Loucy (cell line): Measurements from ENCODE around the gene CEP72.

ENCODE experiments used
- H2AFZ ChIP-seq: fragments of 200-600 bp; sonication (generic); 2 replicates; pipeline ENCODE4 v1.6.0; 2016; ENCODE audit warnings: antibody characterized with exemption, mild to moderate bottlenecking, low read length, moderate library complexity
- H3F3A ChIP-seq: fragments of 200-600 bp; 2 replicates; pipeline ENCODE4 v1.6.0; 2016; ENCODE audit warnings: antibody characterized with exemption, low read depth, mild to moderate bottlenecking
- H3K27me3 ChIP-seq: fragments of 200-600 bp; sonication (generic); 2 replicates; pipeline ENCODE4 v1.6.1; 2014; ENCODE audit warnings: low read length, mild to moderate bottlenecking; ENCODE audit not compliant: insufficient read depth, poor library complexity, severe bottlenecking
- H3K36me3 ChIP-seq: fragments of 200-600 bp; sonication (generic); 2 replicates; pipeline ENCODE4 v1.6.1; 2016; ENCODE audit warnings: low read length; ENCODE audit not compliant: insufficient read depth
- H3K4me1 ChIP-seq: fragments of 200-600 bp; sonication (generic); 2 replicates; pipeline ENCODE4 v1.5.1; 2014; ENCODE audit warnings: low read length, mild to moderate bottlenecking; ENCODE audit not compliant: insufficient read depth, poor library complexity, severe bottlenecking
- H3K4me2 ChIP-seq: fragments of 200-600 bp; sonication (generic); 2 replicates; pipeline ENCODE4 v1.6.0; 2014; ENCODE audit warnings: antibody characterized with exemption, low read length, low read depth, mild to moderate bottlenecking; ENCODE audit not compliant: poor library complexity, severe bottlenecking
- H3K4me3 ChIP-seq: fragments of 200-600 bp; sonication (generic); 2 replicates; pipeline ENCODE4 v1.5.1; 2014; ENCODE audit warnings: low read length, mild to moderate bottlenecking, mixed read lengths; ENCODE audit not compliant: poor library complexity, severe bottlenecking
- H3K79me2 ChIP-seq: fragments of 200-600 bp; sonication (generic); 2 replicates; pipeline ENCODE4 v1.6.1; 2014; ENCODE audit warnings: low read length; ENCODE audit not compliant: insufficient read depth
- H3K9ac ChIP-seq: fragments of 200-600 bp; sonication (generic); 2 replicates; pipeline ENCODE4 v1.6.0; 2014; ENCODE audit warnings: mild to moderate bottlenecking, low read depth, low read length, moderate library complexity; ENCODE audit not compliant: poor library complexity, severe bottlenecking
- H3K9me2 ChIP-seq: fragments of 200-600 bp; sonication (generic); replicated peaks from 2 replicates; pipeline ENCODE4 v1.6.1; 2016; ENCODE audit warnings: low read depth, low read length, mixed read lengths
- H3K9me3 ChIP-seq: fragments of 200-600 bp; sonication (generic); 2 replicates; pipeline ENCODE4 v1.6.1; 2014; ENCODE audit warnings: mild to moderate bottlenecking, antibody characterized with exemption, low read length, low read depth; ENCODE audit not compliant: insufficient read depth
- H4K20me1 ChIP-seq: fragments of 200-600 bp; sonication (generic); 2 replicates; pipeline ENCODE4 v1.6.0; 2014; ENCODE audit warnings: antibody characterized with exemption, low read length, mild to moderate bottlenecking; ENCODE audit not compliant: insufficient read depth, poor library complexity, severe bottlenecking
- EZH2phosphoT487 ChIP-seq: fragments of 200-600 bp; IDR thresholded peaks from 2 replicates; pipeline ENCODE4 v1.6.1; 2018; ENCODE audit warnings: antibody characterized with exemption, mild to moderate bottlenecking, moderate library complexity, borderline replicate concordance
- TF ChIP-seq, protein P1 (sequence below): fragments of 200-600 bp; sonication (generic); conservative IDR thresholded peaks from 2 replicates; pipeline ENCODE4 v1.5.1; 2014; ENCODE audit warnings: mild to moderate bottlenecking, antibody characterized with exemption, low read length

The CEP72 gene

DNA sequence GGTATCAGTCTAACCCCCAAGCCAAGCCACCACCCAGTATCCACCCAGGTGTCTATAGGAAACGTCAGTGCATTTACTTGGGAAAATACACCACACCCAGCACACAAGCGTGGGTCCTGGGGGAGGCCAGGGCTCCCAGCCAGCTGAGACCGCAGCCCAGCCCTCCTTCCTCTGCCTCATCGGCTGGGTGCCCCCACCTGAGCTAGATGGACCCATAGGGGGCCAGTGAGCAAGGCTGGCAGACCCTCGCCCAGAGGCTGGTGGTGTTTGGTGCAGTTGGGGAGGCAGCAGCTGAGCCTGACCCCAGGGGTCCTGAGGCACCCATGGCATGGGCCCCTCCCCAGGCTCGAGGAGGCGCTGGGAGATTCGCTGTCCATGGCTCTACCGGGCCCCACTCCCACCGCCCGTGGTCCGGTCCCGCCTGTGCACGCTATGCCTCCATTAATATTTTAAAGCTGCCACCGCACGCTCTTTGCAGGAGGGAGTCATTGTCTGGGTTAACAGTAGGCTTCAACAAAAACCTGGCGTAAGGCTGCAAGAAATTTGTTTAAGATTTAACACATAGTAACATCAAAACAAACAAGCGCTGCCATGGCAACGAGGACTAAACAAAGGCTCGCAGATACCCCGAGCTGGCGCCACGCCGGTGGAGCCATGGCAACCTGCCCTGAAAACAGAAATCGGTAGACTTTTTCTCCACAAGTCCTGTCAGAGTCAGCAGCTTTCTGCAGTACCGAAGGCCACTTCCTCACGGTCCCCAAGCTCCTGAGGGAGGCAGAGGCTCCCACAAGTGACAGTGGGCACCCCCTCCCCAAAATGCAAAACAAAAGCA lies 60.4 kb downstream of the CEP72 start:
- Histone ChIP-seq H3K9me2 (no peaks in the 10 kb centered on the region), H3F3A (peaks cover under 1% of the 10 kb centered on the region; the same call in 1 of the 2 replicates), H3K9ac (no peak overlapping the region), H3K4me1 (no peaks in the 10 kb centered on the region), H4K20me1 (no peaks in the 10 kb centered on the region), H3K36me3 (peaks cover 4% of the 10 kb centered on the region; the same call in 1 of the 2 replicates), H3K4me2 (no peak overlapping the region), H3K27me3 (no peaks in the 10 kb centered on the region), H3K4me3 (no peak overlapping the region), H3K79me2 (no peaks in the 10 kb centered on the region), H2AFZ (no peak overlapping the region), H3K9me3 (no peaks in the 10 kb centered on the region)
- no peak for TF ChIP-seq EZH2phosphoT487
- TF ChIP-seq, protein P1, sequence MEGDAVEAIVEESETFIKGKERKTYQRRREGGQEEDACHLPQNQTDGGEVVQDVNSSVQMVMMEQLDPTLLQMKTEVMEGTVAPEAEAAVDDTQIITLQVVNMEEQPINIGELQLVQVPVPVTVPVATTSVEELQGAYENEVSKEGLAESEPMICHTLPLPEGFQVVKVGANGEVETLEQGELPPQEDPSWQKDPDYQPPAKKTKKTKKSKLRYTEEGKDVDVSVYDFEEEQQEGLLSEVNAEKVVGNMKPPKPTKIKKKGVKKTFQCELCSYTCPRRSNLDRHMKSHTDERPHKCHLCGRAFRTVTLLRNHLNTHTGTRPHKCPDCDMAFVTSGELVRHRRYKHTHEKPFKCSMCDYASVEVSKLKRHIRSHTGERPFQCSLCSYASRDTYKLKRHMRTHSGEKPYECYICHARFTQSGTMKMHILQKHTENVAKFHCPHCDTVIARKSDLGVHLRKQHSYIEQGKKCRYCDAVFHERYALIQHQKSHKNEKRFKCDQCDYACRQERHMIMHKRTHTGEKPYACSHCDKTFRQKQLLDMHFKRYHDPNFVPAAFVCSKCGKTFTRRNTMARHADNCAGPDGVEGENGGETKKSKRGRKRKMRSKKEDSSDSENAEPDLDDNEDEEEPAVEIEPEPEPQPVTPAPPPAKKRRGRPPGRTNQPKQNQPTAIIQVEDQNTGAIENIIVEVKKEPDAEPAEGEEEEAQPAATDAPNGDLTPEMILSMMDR: no peak

DNA sequence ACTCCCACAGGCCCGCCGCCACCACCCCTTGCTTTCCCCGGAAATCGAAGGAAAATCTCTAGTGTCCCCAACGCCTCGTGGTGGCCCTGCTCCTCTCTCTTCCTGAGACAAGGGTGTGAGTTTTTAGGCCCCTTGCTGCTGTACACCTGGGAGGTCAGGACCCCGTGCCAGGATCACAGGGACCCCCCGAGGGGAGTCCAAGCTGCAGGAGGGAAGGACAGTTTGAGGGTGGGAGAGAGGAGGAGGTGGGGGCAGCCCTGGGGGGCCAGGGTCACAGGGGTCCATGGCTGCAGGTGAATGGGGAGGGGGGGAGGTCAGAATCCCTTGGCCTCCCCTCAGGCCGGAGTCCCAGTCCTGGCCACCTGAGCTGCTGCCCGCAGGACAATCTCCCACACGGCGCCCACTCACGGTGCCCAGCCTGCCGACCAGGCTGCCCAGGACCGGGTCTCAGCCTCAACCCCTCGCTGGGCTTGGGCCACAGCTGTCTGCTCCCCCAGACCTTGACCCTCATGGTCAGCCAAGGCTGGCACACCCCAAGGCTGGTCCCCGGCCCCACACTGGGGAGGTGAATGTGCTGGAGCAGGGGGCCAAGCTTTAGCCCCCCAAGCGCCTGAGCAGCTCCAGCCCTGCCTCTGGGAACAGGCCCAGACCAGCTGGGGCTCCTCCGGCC lies 61.2 kb downstream of the CEP72 start:
- Histone ChIP-seq H3K9me2 (no peaks in the 10 kb centered on the region), H3K4me3 (no peak overlapping the region), H3K4me1 (no peaks in the 10 kb centered on the region), H3K27me3 (no peaks in the 10 kb centered on the region), H3K4me2 (no peak overlapping the region), H2AFZ (no peak overlapping the region), H4K20me1 (no peaks in the 10 kb centered on the region), H3K79me2 (no peaks in the 10 kb centered on the region), H3K9ac (no peak overlapping the region), H3K9me3 (no peaks in the 10 kb centered on the region), H3K36me3 (peaks cover 4% of the 10 kb centered on the region; the same call in 1 of the 2 replicates), H3F3A (no peaks in the 10 kb centered on the region)
- TF ChIP-seq, protein P1: no peak
- TF ChIP-seq EZH2phosphoT487: no peak

DNA sequence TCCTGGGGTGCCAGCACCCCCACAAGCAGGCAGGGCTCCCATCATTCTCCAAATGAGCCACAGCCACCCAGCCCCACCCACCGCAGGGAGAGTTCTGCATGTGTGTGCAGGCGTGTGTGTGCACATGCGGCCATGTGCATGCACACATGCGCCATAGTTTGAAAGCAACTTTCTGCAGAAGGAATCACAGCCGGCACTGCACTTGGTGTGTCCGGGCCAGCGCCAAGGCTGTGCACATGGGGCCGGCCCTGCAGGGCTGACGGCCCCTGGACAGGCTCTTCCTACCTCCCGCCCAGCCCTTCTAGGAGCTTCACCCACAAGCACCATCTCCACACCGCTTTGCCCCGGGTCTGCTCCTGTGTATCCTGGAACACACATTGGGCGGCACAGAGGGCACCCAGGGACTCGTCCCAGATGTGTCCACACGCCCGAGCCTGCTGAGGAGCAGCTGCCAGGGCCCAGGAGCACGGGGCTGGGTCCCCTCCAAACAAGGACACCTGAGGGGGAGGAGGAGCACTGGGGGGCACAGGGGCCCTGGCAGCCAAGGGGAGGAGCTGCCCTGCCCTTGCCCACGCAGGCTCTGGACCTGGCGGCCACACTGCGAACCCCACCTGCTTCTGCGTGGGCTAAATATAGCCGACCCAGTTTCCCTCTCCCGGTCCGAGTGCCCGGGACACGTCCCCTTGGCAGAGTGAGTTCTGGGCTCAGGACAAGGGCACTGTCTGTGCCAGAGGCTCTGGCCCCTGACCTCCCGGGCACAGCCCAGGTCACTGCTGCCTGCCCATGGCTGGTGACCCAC lies 61.9 kb downstream of the CEP72 start:
- Histone ChIP-seq H3K4me2 (no peak overlapping the region), H3K9me2 (no peaks in the 10 kb centered on the region), H3K9me3 (no peaks in the 10 kb centered on the region), H4K20me1 (no peaks in the 10 kb centered on the region), H3K4me3 (no peak overlapping the region), H3K27me3 (no peaks in the 10 kb centered on the region), H3F3A (no peaks in the 10 kb centered on the region), H3K36me3 (no peaks in the 10 kb centered on the region), H3K79me2 (no peaks in the 10 kb centered on the region), H2AFZ (no peak overlapping the region), H3K9ac (no peak overlapping the region), H3K4me1 (no peaks in the 10 kb centered on the region)
- TF ChIP-seq, protein P1: no peak
- no peak for TF ChIP-seq EZH2phosphoT487
